Right renal pelvis (tissue), 4 donors: ENCODE measurements around the gene GJA10. TPM values are rescaled to one million over a fixed set of nuclear protein-coding genes. Genes with fewer than 3 reads are reported as not detected.

Experiments
- DNase-seq, 4 donors: peaks; one replicate each; pipeline ENCODE4 v3.0.0-alpha.2; 2013; ENCODE audit warnings: low read depth in 4 of 4, low spot score in 3 of 4, missing footprints in 1 of 4
- polyA plus RNA-seq, 4 donors: library from polyadenylated mRNA; unstranded; fragments of 120-200 nt; gene quantifications; one replicate each; pipeline ENCODE4 v1.2.1, GENCODE V29; 2013; ENCODE audit not compliant: insufficient read length in 4 of 4

GJA10 gene
- polyA plus RNA-seq, 4 donors, result not detected

DNA sequence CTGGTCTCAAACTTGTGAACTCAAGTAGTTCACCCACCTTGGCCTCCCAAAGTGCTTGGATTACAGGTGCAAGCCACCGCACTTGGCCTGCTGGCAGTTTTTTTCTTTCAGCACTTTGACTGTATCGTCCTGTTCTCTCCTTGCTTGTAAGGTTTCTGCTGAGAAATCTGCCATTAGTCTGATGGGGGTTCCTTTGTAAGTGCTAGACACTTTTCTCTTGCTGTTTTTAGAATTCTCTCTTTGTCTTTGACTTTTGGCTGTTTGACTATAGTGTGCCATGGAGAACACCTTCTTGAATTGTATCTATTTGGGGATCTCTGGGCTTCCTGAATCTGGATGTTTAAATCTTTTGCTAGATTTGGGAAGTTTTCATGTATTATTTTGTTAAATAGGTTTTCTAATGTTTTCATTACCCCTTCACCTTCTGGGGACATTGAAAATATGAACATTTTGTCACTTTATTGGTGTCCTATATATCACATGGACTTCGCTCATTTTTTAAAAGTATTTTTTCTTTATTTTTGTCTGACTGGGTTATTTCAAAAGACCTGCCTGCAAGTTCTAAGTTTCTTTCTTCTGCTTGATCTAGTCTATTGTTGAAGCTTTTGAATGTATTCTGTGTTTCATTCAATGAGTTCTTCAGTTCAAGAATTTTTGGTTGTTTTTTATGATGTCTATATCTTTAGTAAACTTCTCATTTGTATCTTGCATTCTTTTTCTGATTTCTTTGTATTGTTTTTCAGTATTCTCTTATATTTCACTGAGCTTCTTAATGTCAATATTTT, 22.1 kb downstream of the GJA10 start:
- DNase-seq, result no peak

DNA sequence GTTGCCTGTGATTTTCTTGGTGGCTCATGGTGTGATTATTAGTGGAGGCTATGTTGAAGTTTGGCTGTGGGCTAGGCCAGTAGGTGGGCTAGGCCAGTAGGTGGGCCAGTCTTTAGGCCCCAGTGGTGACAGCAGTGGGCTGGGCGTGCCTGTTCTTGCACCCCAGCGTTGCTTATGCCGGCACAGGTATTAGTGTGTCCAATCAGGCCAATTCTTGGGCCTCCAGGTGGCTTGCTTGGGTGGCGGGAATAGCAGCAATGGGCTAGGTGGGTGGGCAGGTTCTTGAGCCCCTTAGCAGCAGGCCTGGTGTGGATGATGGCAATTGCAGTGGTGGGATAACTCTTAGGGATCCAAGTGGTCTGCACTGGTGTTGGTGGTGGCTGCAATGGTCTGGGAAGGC, 22.9 kb downstream of the GJA10 start:
- DNase-seq, result no peak

- DNase-seq, result no peak
Observed at GRCh38 chr6:89917801-89918366, 23.6 kb downstream of the GJA10 start.

GRCh38 chr6:89921197-89921596, 26.9 kb downstream of the GJA10 start:
- DNase-seq, result no peak

DNA sequence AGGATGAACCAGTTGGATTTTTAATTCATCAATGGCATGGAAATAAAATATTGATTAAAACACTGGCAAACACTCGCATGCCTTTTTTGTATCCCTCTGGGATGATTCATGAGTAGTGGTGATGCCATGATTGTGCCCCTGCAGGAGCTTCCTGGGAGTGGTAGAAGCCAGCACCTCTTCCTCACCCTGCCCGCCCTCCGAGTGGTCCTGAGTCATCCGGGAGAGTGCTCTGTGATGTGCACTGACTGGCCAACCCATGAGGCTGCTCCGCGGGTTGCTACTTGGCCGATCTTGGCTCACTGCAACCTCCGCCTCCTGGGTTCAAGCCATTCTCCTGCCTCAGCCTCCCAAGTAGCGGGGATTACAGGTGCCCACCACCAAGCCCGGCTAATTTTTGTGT, 27.4 kb downstream of the GJA10 start:
- DNase-seq, result no peak

DNA sequence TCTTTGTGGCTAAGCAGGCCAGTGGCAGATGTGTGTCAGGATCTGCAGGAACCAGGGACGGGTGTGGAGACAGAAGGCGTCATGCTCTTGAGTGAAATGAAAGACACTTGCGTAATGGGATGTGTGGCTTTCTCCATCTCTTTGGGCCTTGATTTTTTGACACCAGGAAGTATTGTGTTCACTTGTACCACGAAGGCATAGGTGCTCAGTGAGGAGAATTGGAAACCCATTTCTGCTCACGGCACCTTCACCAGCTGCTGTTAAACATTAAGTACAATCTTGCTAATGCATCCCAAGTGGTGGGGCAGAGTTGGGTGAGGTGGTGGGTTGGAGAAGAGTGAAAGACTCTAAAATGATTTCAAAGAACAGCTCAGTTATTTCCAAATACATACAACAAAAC, 30.0 kb downstream of the GJA10 start:
- no peak for DNase-seq

DNA sequence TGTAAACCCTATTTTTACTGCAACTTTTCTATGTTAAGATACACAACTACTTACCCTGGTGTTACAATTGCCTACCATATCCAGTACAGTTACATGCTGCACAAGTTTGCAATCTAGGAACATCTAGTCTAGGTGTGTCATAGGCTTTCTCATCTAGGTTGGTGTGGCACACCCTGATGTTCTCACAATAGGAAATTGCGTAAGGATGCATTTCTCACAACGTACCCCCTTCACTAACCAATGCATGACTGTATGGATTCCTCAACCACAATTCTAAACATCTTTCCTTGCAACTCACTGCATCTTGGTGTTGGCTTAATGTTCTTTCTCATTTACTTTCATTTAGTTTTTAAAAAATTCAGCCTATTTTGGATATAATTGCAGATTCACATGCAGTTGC, 31.6 kb downstream of the GJA10 start:
- no peak for DNase-seq

GRCh38 chr6:89927264-89927663, 33.0 kb downstream of the GJA10 start:
- no peak for DNase-seq

DNA sequence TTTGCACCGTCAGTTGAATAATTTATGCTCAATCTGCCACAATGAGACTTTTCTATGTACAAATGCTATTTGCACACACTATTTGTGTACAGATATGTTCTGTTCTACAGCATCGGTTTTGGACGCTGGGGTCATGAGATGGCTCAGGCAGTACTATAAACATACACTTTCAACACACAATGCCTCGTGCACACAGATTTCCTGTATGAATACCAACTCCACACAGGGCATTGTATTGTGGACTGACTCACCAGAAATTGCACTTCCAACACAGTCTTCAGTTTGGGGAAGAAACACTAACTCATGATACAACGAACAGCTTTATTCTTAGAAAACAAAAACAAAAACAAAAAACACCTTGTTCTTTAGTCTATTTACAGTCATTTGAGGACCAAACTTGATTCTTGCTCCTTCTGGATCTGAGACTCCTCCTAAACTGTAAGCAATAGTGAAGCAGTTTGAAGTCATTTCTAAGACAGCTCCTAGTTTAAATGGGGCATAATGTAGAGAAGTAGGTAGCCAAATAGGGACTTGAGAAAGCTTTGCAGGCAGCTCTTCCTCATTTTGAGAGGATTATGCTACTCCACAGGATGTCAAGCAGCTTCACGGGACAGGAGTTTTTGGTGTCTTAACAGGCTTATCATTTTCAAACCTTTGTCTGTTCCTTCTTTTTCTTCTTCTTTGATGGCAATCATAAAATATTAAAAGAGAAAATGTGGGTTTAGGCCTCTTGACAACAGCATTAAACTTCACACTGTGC, 33.7 kb downstream of the GJA10 start:
- no peak for DNase-seq

DNA sequence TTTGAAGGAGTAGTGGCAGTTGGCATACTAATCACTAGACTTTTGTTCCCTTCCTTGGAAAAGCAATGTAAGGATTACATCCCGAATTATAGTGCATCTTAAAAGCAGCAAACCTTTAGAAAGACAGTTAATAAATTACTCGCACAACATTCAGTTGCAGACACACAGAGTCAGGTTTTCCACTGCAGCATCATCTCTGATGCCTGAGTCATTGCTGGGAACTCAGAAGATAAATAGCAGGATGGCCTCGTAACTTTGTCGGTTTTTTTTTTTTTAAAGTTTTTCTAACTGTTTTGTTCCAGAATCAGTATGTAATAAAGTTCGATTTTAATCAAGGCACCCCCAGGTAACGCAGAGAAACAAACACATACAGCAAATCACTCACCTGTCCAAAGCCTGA, 34.3 kb downstream of the GJA10 start:
- no peak for DNase-seq

GRCh38 chr6:89930789-89931188, 36.5 kb downstream of the GJA10 start:
- no peak for DNase-seq

- no peak for DNase-seq
Observed at GRCh38 chr6:89932245-89932802, 38.1 kb downstream of the GJA10 start.

- DNase-seq, result no peak
Observed at GRCh38 chr6:89934685-89935366, 40.6 kb downstream of the GJA10 start.

GRCh38 chr6:89936177-89936576, 41.9 kb downstream of the GJA10 start:
- no peak for DNase-seq

DNA sequence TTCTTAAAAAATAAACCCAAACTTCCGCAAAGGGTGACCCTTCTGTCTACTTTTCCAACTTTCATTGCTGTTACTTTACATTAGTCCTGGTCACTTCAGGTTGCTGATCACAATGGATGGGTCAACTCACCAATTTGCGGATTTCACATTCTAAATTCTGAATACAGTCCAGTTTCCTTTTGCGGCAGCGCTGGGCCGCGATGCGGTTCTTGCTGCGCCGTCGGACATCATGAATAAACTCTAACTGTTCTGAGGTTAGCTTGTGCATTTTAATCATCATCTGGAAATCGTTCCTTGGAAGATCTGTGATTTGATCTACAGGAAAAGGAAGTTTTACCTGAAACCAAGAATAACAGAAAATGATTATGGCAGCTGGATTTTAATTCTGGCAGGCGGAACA, 43.7 kb downstream of the GJA10 start:
- no peak for DNase-seq

DNA sequence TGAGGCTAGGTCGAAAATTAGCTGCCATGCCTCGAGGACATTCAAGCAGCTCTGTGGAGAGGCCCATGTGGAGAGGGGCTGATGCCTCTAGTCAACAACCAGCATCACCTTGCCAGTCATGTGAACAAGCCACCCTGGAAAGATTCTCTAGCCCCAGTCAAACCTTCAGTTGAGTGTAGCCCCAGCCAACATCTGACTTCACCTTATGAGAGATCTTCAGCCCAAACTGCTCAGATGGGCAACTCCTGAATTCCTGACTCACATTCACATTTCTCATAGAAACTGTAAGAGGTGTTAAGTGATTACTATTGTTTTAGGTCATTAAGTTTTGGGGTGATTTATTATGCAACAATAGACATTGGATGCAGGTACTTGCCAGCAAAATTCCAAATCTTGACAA, 44.9 kb downstream of the GJA10 start:
- no peak for DNase-seq

DNA sequence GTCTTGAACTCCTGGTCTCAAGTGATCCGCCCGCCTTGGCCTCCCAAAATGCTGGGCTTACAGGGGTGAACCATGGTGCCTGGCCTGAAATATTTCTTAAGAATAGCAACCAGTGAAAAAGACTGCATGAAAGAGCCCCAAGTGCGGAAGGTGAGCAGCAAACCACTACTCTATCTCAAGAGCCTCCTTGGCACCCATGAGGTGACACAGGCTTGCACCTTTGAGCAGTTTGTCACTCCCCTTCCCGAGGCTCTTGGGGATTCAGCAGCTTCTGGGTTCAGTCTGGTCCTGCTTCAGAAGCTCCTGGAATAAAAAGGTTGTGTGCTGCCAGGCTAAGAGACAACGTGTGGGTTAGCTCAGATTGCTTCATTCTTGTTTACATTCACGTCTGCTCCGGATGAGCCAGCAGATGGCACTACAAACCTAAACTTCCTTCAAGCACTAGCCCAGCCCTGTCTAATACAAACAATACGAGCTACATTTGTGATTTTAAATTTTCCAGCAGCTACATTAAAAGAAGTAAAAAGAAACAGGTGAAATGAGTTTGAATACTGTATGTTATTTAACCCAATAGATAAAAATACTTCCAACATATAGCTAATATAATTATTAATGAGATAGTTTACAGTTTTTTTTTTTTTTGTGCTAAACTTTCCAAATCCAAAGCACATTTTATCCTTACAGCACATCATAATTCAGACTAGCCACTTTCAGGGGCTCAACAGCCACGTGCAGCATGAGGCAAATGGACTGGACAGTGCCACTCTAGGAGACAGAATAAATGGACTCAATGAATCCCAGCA, 46.2 kb downstream of the GJA10 start:
- DNase-seq, result peak; percentile 51 to 71 (median 60)

DNA sequence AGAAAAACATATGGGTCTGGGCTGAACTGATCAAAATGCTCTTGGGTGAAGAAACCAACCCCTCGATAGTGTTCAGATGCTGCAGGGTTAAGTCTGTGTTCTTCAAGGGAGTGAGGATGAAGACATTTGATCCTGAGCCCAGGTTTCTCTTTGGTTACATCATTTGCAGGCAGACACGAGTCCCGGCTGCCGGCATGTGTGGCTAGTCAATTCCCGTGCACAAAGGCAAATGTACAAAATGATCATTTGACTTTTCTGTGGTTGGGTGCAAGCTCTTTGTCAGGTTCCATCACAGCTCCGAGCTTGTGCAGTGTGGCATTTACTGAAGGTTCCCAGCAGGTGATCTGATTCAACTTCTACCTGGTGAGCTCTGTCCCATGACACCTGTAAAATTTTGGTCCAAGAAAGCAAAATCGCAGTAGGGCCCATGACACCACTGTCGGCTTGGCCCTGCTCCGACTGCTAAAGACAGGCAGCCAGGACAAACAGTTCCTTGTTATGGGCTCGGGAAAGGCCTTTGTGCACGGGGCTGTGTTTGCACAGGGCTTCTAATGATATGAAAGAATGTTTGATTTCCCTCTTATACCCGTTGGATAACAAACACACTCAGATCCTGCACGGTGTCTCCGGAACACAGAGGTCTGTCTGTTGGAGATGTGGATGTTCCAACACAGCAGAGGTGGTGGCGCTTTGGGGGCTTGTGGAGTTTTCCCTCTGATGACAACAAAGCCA, 46.9 kb downstream of the GJA10 start:
- DNase-seq, result no peak

DNA sequence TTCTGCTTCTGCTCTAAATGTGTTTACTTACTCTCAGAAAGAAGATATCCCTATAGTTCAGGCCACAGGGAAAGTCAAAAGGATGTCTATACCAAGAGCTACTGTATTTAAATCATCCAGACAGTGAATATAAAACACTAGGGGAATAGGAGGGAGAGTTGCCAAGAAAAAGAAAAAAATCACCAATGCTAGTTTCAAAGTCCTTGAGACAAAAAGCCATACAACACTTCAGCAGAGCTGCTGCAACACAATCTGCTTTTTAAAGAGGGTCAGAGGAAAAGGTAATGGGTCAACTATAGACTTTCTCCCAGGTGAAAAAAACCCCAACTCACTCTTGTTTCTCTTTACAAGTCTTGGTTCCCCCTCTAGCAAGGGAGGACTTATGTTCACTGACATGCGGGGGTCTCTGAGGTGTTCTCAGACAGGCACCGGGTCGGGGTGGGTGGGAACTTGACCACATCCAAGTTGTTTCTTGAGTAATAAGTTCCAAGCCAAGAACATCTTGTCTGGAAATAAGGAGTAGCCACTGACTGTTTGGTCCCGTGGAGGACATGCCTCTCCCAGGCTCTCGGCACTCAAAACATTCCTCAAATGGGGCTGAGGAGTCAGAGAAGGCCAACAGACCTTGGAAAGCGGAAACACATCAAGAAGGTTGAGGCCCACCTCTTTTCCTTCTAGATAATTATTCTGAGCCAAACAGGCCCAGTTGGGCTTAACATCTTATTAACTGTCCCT, 47.7 kb downstream of the GJA10 start:
- DNase-seq, result no peak
